ENCODE results near the gene CRIM1.

Gene CRIM1

GRCh38 chr2:36589230-36589630, 233.7 kb downstream of the CRIM1 start:
- DNase-seq (ENCODE audit: low read depth) = no peak

GRCh38 chr2:36594849-36595248, 239.3 kb downstream of the CRIM1 start:
- TF ChIP-seq CTCF (IDR thresholded peaks at IDR 0.05; ENCODE audit: control insufficient read depth, insufficient read depth, low read depth, low read length, missing control alignments) = no peak
- no peak for DNase-seq (ENCODE audit: low read depth)
- H3K4me3 ChIP-seq (ENCODE audit: control insufficient read depth, low read depth, low read length) = no peak overlapping the region

More at GRCh38 chr2:36589230-36589630, 233.7 kb downstream of the CRIM1 start:
- no peak for TF ChIP-seq CTCF (IDR thresholded peaks at IDR 0.05; ENCODE audit: control insufficient read depth, insufficient read depth, low read depth, low read length, missing control alignments)
- no peak overlapping the region for H3K4me3 ChIP-seq (ENCODE audit: control insufficient read depth, low read depth, low read length)

- DNase-seq (ENCODE audit: low read depth) = no peak
- TF ChIP-seq CTCF (IDR thresholded peaks at IDR 0.05; ENCODE audit: control insufficient read depth, insufficient read depth, low read depth, low read length, missing control alignments) = no peak
- peak overlapping the region; percentile 76 for H3K4me3 ChIP-seq (ENCODE audit: control insufficient read depth, low read depth, low read length)
Observed at GRCh38 chr2:36596397-36596796, 240.8 kb downstream of the CRIM1 start.

GRCh38 chr2:36597003-36597531, 241.5 kb downstream of the CRIM1 start:
- TF ChIP-seq CTCF (IDR thresholded peaks at IDR 0.05; ENCODE audit: control insufficient read depth, insufficient read depth, low read depth, low read length, missing control alignments) = no peak
- no peak for DNase-seq (ENCODE audit: low read depth)
- H3K4me3 ChIP-seq (ENCODE audit: control insufficient read depth, low read depth, low read length) = peak overlapping the region; percentile 76

GRCh38 chr2:36597532-36598377, 242.2 kb downstream of the CRIM1 start, which contains the start of gene FEZ2:
TSS of gene FEZ2 (minus strand) at chr2:36598168. CDS start at chr2:36598142, 26 bp downstream.
- peak within 1 kb of the TSS; percentile 76 for H3K4me3 ChIP-seq (ENCODE audit: control insufficient read depth, low read depth, low read length)
- no peak for TF ChIP-seq CTCF (IDR thresholded peaks at IDR 0.05; ENCODE audit: control insufficient read depth, insufficient read depth, low read depth, low read length, missing control alignments)
- no peak for DNase-seq (ENCODE audit: low read depth)
